PC-3 (cell line): ENCODE data around the gene APBA1. TPM values are rescaled to one million over a fixed set of nuclear protein-coding genes. Genes with fewer than 3 reads are reported as not detected.
A peak's percentile ranks its signal among the peaks of the same experiment; 100 is the strongest.

Experiments used
- ATAC-seq: fragments of 200-7000 bp; cut with Tn5 transposase; 2 replicates; pipeline ENCODE4 v1.9.1; 2020; ENCODE audit warnings: mild to moderate bottlenecking, moderate library complexity
- BruUV-seq: library from RNA; stranded (reverse); fragments of 400-500 nt; replicated peaks from 2 replicates; lab custom pipeline; 2021; lab: Mats Ljungman, UMichigan
- CTCF ChIA-PET: fragments of 300-600 bp; sonication (Branson Sonifier 250); formaldehyde crosslinking; loops from one replicate; lab custom pipeline; 2022; ENCODE audit warnings: antibody characterized with exemption; lab: Charles Lee
- POLR2A ChIA-PET: fragments of 300-600 bp; sonication (Branson Sonifier 250); formaldehyde crosslinking; loops from one replicate; lab custom pipeline; 2022; ENCODE audit warnings: antibody characterized with exemption; ENCODE audit not compliant: unreplicated experiment; lab: Charles Lee
- DNase-seq: peaks from one replicate; pipeline ENCODE4 v3.0.0-alpha.2; 2015
- H2AFZ ChIP-seq: fragments of 300-600 bp; sonication (generic); 2 replicates; pipeline ENCODE4 v1.6.0; 2016; ENCODE audit warnings: antibody characterized with exemption, low read length
- H3F3A ChIP-seq: fragments of 300-600 bp; sonication (generic); one replicate; pipeline ENCODE4 v1.6.0; 2017; ENCODE audit warnings: antibody characterized with exemption, low read length, control low read depth, mild to moderate bottlenecking; ENCODE audit not compliant: unreplicated experiment
- H3K27ac ChIP-seq: fragments of 300-600 bp; sonication (generic); 2 replicates; pipeline ENCODE4 v1.5.1; 2016; ENCODE audit warnings: mild to moderate bottlenecking, low read length
- H3K27me3 ChIP-seq: fragments of 300-600 bp; sonication (generic); 2 replicates; pipeline ENCODE4 v1.6.1; 2016; ENCODE audit warnings: low read length, mixed read lengths
- H3K36me3 ChIP-seq: fragments of 300-600 bp; sonication (generic); 2 replicates; pipeline ENCODE4 v1.6.1; 2016; ENCODE audit warnings: low read depth, mixed run types, low read length, mixed read lengths
- H3K4me1 ChIP-seq: fragments of 300-600 bp; sonication (generic); 2 replicates; pipeline ENCODE4 v1.5.1; 2016; ENCODE audit warnings: low read length; ENCODE audit not compliant: insufficient read depth
- H3K4me2 ChIP-seq: fragments of 300-600 bp; sonication (generic); 2 replicates; pipeline ENCODE4 v1.6.0; 2016; ENCODE audit warnings: low read length
- H3K4me3 ChIP-seq: fragments of 300-600 bp; sonication (generic); 2 replicates; pipeline ENCODE4 v1.5.1; 2016; ENCODE audit warnings: mild to moderate bottlenecking, low read length, mixed read lengths
- H3K79me2 ChIP-seq: fragments of 300-600 bp; sonication (generic); 2 replicates; pipeline ENCODE4 v1.6.1; 2017; ENCODE audit warnings: low read length, mixed read lengths
- H3K9ac ChIP-seq: fragments of 300-600 bp; sonication (generic); 2 replicates; pipeline ENCODE4 v1.6.0; 2016; ENCODE audit warnings: mild to moderate bottlenecking, low read length
- H3K9me2 ChIP-seq: fragments of 300-600 bp; sonication (generic); replicated peaks from 2 replicates; pipeline ENCODE4 v1.6.1; 2016; ENCODE audit warnings: mixed run types, low read length, mixed read lengths
- H3K9me3 ChIP-seq: fragments of 300-600 bp; sonication (generic); 2 replicates; pipeline ENCODE4 v1.6.1; 2016; ENCODE audit warnings: low read length, mixed read lengths
- H4K20me1 ChIP-seq: fragments of 300-600 bp; sonication (generic); 2 replicates; pipeline ENCODE4 v1.6.1; 2016; ENCODE audit warnings: low read length, mixed read lengths
- CTCF ChIP-seq: fragments of 300-600 bp; sonication (generic); conservative IDR thresholded peaks from 2 replicates; pipeline ENCODE4 v1.5.1; 2017; ENCODE audit warnings: antibody characterized with exemption, low read depth, mild to moderate bottlenecking, low read length
- EZH2 ChIP-seq: fragments of 300-600 bp; sonication (generic); IDR thresholded peaks from one replicate; pipeline ENCODE4 v1.6.1; 2017; ENCODE audit warnings: antibody characterized with exemption, mild to moderate bottlenecking, low read length; ENCODE audit not compliant: unreplicated experiment
- EZH2phosphoT487 ChIP-seq: fragments of 300-600 bp; sonication (generic); IDR thresholded peaks from 2 replicates; pipeline ENCODE4 v1.6.1; 2018; ENCODE audit warnings: mild to moderate bottlenecking, antibody characterized with exemption, low read length, borderline replicate concordance
- intact Hi-C: fragments of 100-400 bp; cut with micrococcal nuclease; formaldehyde crosslinking; loops from 2 replicates; pipeline ENCODE4 v1.9.0; 2023
- total RNA-seq: library from RNA; depleted of rRNA; stranded (reverse); fragments of >200 nt; gene quantifications from 2 replicates; pipeline ENCODE4 v1.2.3, GENCODE V29; 2014

The APBA1 gene
- total RNA-seq, 1 experiment from 2014 or later, result 0.07 TPM

GRCh38 chr9:69658987-69659675 is 13.0 kb downstream of the APBA1 start:
- Histone ChIP-seq H3K36me3 (no peaks in the 10 kb centered on the region), H3K9me3 (no peaks in the 10 kb centered on the region), H3K79me2 (no peaks in the 10 kb centered on the region), H3K27ac (no peak overlapping the region), H3K27me3 (0 out of 2 replicates have a peak, but pooled peaks cover 3% of the 10 kb centered on the region), H3K4me3 (no peak overlapping the region), H3K9ac (no peak overlapping the region), H3K9me2 (no peaks in the 10 kb centered on the region), H2AFZ (no peak overlapping the region), H3F3A (no peaks in the 10 kb centered on the region), H3K4me2 (no peak overlapping the region), H4K20me1 (no peaks in the 10 kb centered on the region), H3K4me1 (no peaks in the 10 kb centered on the region)
- ChIA-PET POLR2A (no interaction called here), CTCF (no interaction called here)
- TF ChIP-seq CTCF (no peak), EZH2 (no peak), EZH2phosphoT487 (no peak)
- ATAC-seq (no peak), DNase-seq (no peak)
- BruUV-seq, result no TSS peak
- intact Hi-C loops, result no loop called here

GRCh38 chr9:69657269-69657668 is 14.9 kb downstream of the APBA1 start:
- Histone ChIP-seq H3K4me2 (no peak overlapping the region), H3K4me1 (no peaks in the 10 kb centered on the region), H3K36me3 (no peaks in the 10 kb centered on the region), H3F3A (no peaks in the 10 kb centered on the region), H3K4me3 (no peak overlapping the region), H3K9ac (no peak overlapping the region), H3K9me2 (no peaks in the 10 kb centered on the region), H2AFZ (no peak overlapping the region), H3K79me2 (no peaks in the 10 kb centered on the region), H3K9me3 (no peaks in the 10 kb centered on the region), H3K27ac (no peak overlapping the region), H4K20me1 (no peaks in the 10 kb centered on the region), H3K27me3 (no peaks in the 10 kb centered on the region)
- DNase-seq (no peak), ATAC-seq (no peak)
- TF ChIP-seq EZH2, result no peak
- TF ChIP-seq EZH2phosphoT487, result no peak
- TF ChIP-seq CTCF, result no peak
- ChIA-PET POLR2A (no interaction called here), CTCF (no interaction called here)
- intact Hi-C loops, result no loop called here
- BruUV-seq, result no TSS peak

GRCh38 chr9:69655065-69655464 is 17.1 kb downstream of the APBA1 start:
- no peak overlapping the region for H3K27ac ChIP-seq
- ChIA-PET CTCF (no interaction called here), POLR2A (no interaction called here)
- H3K9ac ChIP-seq, result no peak overlapping the region
- ATAC-seq (no peak), DNase-seq (no peak)
- H3F3A ChIP-seq, result no peaks in the 10 kb centered on the region
- no peaks in the 10 kb centered on the region for H3K9me2 ChIP-seq
- TF ChIP-seq EZH2 (no peak), EZH2phosphoT487 (no peak), CTCF (peak; percentile 33; the same call in 1 of the 2 replicates)
- H3K4me3 ChIP-seq, result no peak overlapping the region
- no peak overlapping the region for H3K4me2 ChIP-seq
- no peaks in the 10 kb centered on the region for H3K36me3 ChIP-seq
- H4K20me1 ChIP-seq, result no peaks in the 10 kb centered on the region
- no peaks in the 10 kb centered on the region for H3K27me3 ChIP-seq
- H2AFZ ChIP-seq, result no peak overlapping the region
- H3K4me1 ChIP-seq, result no peaks in the 10 kb centered on the region
- H3K79me2 ChIP-seq, result no peaks in the 10 kb centered on the region
- BruUV-seq, result no TSS peak
- no peaks in the 10 kb centered on the region for H3K9me3 ChIP-seq
- intact Hi-C loops, result no loop called here
